Mesendoderm (in vitro differentiated cells): ENCODE measurements around the gene PC.
A peak's percentile ranks its signal among the peaks of the same experiment; 100 is the strongest.
"Not testable (repeated sequence)": the region's sequence is repeated elsewhere in the genome, so short reads cannot be mapped to it uniquely, and the experiment has no call there.

Experiments
- DNase-seq: peaks from one replicate; pipeline ENCODE4 v3.0.0; 2013
- H2AK5ac ChIP-seq: 2 replicates; pipeline ENCODE4 v1.6.1; 2013; ENCODE audit warnings: low read length, inconsistent platforms
- H2BK120ac ChIP-seq: 2 replicates; pipeline ENCODE4 v1.6.1; 2013; ENCODE audit warnings: low read depth, mild to moderate bottlenecking, low read length, moderate library complexity, mixed read lengths
- H2BK15ac ChIP-seq: replicated peaks from 2 replicates; pipeline ENCODE4 v1.6.1; 2013; ENCODE audit warnings: low read depth, mild to moderate bottlenecking, moderate library complexity
- H2BK5ac ChIP-seq: 2 replicates; pipeline ENCODE4 v1.6.1; 2013; ENCODE audit warnings: low read length, inconsistent platforms
- H3K18ac ChIP-seq: 2 replicates; pipeline ENCODE4 v1.6.1; 2013; ENCODE audit warnings: mild to moderate bottlenecking, low read length, mixed read lengths
- H3K23ac ChIP-seq: one replicate; pipeline ENCODE4 v1.6.1; 2013; ENCODE audit warnings: low read length
- H3K27ac ChIP-seq: 2 replicates; pipeline ENCODE4 v1.5.1; 2013; ENCODE audit warnings: low read depth, mild to moderate bottlenecking, inconsistent platforms, low read length, moderate library complexity
- H3K27me3 ChIP-seq: 2 replicates; pipeline ENCODE4 v1.6.1; 2013; ENCODE audit warnings: low read length, control low read depth, mild to moderate bottlenecking, inconsistent platforms; ENCODE audit not compliant: insufficient read depth, poor library complexity
- H3K36me3 ChIP-seq: 2 replicates; pipeline ENCODE4 v1.6.1; 2013; ENCODE audit warnings: low read length, inconsistent platforms; ENCODE audit not compliant: control insufficient read depth, insufficient read depth
- H3K4ac ChIP-seq: one replicate; pipeline ENCODE4 v1.6.1; 2013; ENCODE audit warnings: low read depth, mild to moderate bottlenecking, low read length, moderate library complexity
- H3K4me1 ChIP-seq: 2 replicates; pipeline ENCODE4 v1.6.1; 2013; ENCODE audit warnings: low read depth, low read length, inconsistent platforms; ENCODE audit not compliant: control insufficient read depth
- H3K4me2 ChIP-seq: 2 replicates; pipeline ENCODE4 v1.6.1; 2013; ENCODE audit warnings: low read length
- H3K4me3 ChIP-seq: 2 replicates; pipeline ENCODE4 v1.5.1; 2013; ENCODE audit warnings: mild to moderate bottlenecking, low read length
- H3K56ac ChIP-seq: one replicate; pipeline ENCODE4 v1.6.1; 2013; ENCODE audit warnings: low read length
- H3K79me1 ChIP-seq: 2 replicates; pipeline ENCODE4 v1.6.1; 2013; ENCODE audit warnings: low read length, inconsistent platforms
- H3K79me2 ChIP-seq: 2 replicates; pipeline ENCODE4 v1.6.1; 2013; ENCODE audit warnings: mild to moderate bottlenecking, low read length; ENCODE audit not compliant: control insufficient read depth, insufficient read depth
- H3K9ac ChIP-seq: 2 replicates; pipeline ENCODE4 v1.6.1; 2013; ENCODE audit warnings: low read length, inconsistent platforms
- H4K5ac ChIP-seq: one replicate; pipeline ENCODE4 v1.6.1; 2013; ENCODE audit warnings: low read length
- H4K8ac ChIP-seq: one replicate; pipeline ENCODE4 v1.6.1; 2013; ENCODE audit warnings: low read depth, mild to moderate bottlenecking, control low read depth, low read length, moderate library complexity
- WGBS: extraction: QIAGEN DNeasy Blood & Tissue Kit; methylation state at CpG from one replicate; pipeline ENCODE4 v1.1.7; 2013; ENCODE audit warnings: low lambda C conversion rate, missing lambda C conversion rate; ENCODE audit not compliant: insufficient coverage; ENCODE audit errors: extremely low coverage; 5-methylcytosine and 5-hydroxymethylcytosine counted together

The PC gene

DNA sequence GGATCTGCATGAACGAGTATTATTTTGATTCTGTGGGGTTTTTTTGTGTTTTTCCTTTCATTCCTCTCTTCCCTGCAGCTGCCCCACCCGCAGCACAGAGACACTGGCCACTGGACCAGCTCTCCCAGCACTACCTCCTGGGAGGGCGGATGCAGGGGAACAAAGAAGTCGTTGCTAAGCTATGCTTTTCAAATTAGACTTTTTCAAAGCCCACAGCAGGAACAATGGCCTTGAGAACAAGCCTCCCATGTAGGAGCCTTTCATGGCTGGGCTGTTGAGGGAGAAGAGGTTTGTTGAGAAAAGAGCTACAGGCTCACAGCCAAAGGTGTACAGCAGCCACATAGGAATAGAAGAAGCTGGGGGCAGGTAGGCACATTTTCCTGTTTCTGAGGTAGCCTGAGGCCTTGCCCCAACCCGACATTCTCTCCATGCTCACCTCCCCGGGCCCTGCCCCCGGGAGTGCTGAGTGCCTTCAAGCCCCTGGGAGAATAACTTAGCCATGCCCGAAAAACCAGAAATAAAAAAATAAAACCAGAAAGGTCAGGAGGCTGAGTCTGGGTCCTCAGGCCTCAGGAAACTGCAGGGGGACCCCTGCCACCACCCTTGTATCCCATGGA is 44.2 kb upstream of the PC start:
- no peaks in the 10 kb centered on the region for H3K79me2 ChIP-seq
- H2BK15ac ChIP-seq, result no peak overlapping the region
- no peak overlapping the region for H2BK120ac ChIP-seq
- no peak overlapping the region for H3K27ac ChIP-seq
- no peaks in the 10 kb centered on the region for H3K27me3 ChIP-seq
- H4K8ac ChIP-seq, result no peak overlapping the region
- DNase-seq, result peak; percentile 36
- H3K4me1 ChIP-seq, result no peaks in the 10 kb centered on the region
- WGBS, result no CpG with 5 or more reads among the region's 8 CpGs
- H3K4ac ChIP-seq, result no peak overlapping the region
- peak overlapping the region; percentile 22 for H3K56ac ChIP-seq
- H3K79me1 ChIP-seq, result no peaks in the 10 kb centered on the region
- H2BK5ac ChIP-seq, result no peak overlapping the region
- no peak overlapping the region for H2AK5ac ChIP-seq
- no peaks in the 10 kb centered on the region for H3K36me3 ChIP-seq
- no peak overlapping the region for H3K4me2 ChIP-seq
- H3K9ac ChIP-seq, result no peak overlapping the region
- no peak overlapping the region for H3K23ac ChIP-seq
- no peak overlapping the region for H3K18ac ChIP-seq
- no peak overlapping the region for H4K5ac ChIP-seq
- no peak overlapping the region for H3K4me3 ChIP-seq

GRCh38 chr11:67001332-67001731 is 43.1 kb upstream of the PC start:
- Histone ChIP-seq H2BK120ac (no peak overlapping the region), H4K8ac (no peak overlapping the region), H3K4me2 (no peak overlapping the region), H3K56ac (no peak overlapping the region), H3K18ac (no peak overlapping the region), H2BK15ac (no peak overlapping the region), H3K23ac (no peak overlapping the region), H3K79me2 (no peaks in the 10 kb centered on the region), H2AK5ac (no peak overlapping the region), H3K27me3 (no peaks in the 10 kb centered on the region), H3K4me1 (no peaks in the 10 kb centered on the region), H2BK5ac (no peak overlapping the region), H3K4me3 (no peak overlapping the region), H3K27ac (no peak overlapping the region), H3K9ac (no peak overlapping the region), H3K36me3 (no peaks in the 10 kb centered on the region), H3K4ac (no peak overlapping the region), H4K5ac (no peak overlapping the region), H3K79me1 (no peaks in the 10 kb centered on the region)
- no CpG with 5 or more reads among the region's 5 CpGs for WGBS
- DNase-seq, result no peak

- H3K79me2 ChIP-seq, result no peaks in the 10 kb centered on the region
These were observed 41.4 kb upstream of the PC start for GRCh38 chr11:66999555-66999954.

DNA sequence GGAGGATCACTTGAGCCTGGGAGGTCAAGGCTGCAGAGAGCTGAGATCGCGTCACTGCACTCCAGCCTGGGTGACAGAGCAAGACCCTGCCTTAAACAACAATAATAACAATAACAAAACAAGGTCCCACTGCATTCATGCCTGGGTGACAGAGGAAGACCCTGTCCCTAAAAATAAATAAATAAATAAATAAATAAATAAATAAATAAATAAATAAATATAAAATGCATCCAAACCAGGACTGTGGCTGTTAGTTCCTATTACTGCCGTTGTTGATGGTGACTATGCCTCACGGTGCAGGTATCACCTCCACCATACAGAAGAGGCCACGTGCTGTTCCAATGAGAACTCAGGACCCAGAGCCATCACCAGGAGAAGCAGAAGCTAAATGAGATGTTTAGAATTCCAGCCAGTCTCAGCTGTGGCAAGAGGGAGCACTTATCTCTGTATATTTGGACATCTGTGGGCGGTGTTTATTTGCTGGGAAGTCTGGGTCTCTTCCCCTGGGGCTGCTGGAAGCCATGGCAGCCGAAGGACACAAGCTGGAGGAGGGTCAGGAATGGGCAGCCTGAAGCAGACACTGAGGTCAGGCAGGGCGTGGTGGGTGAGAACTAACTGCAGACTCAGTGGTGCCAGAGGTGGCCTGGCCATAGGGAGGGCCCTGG is 38.6 kb upstream of the PC start:
- H3K4me2 ChIP-seq, result no peak overlapping the region
- H3K56ac ChIP-seq, result no peak overlapping the region
- no peak overlapping the region for H2AK5ac ChIP-seq
- no peak overlapping the region for H3K4me3 ChIP-seq
- H3K27me3 ChIP-seq, result no peaks in the 10 kb centered on the region
- no peak overlapping the region for H3K23ac ChIP-seq
- no peak overlapping the region for H4K5ac ChIP-seq
- no peak overlapping the region for H2BK15ac ChIP-seq
- no peaks in the 10 kb centered on the region for H3K36me3 ChIP-seq
- no peak overlapping the region for H3K9ac ChIP-seq
- no peak overlapping the region for H3K18ac ChIP-seq
- H3K27ac ChIP-seq, result no peak overlapping the region
- no peaks in the 10 kb centered on the region for H3K4me1 ChIP-seq
- no peak overlapping the region for H2BK5ac ChIP-seq
- no peaks in the 10 kb centered on the region for H3K79me1 ChIP-seq
- peak; percentile 18 for DNase-seq
- no CpG with 5 or more reads among the region's 8 CpGs for WGBS
- no peak overlapping the region for H4K8ac ChIP-seq
- H3K4ac ChIP-seq, result no peak overlapping the region
- no peak overlapping the region for H2BK120ac ChIP-seq
- no peaks in the 10 kb centered on the region for H3K79me2 ChIP-seq

More at GRCh38 chr11:66999555-66999954, 41.4 kb upstream of the PC start:
- no peaks in the 10 kb centered on the region for H3K4me1 ChIP-seq
- H3K4me2 ChIP-seq, result no peak overlapping the region
- no peak overlapping the region for H4K8ac ChIP-seq
- no peak overlapping the region for H3K18ac ChIP-seq
- no peak overlapping the region for H2BK15ac ChIP-seq
- no peak overlapping the region for H3K27ac ChIP-seq
- H3K4ac ChIP-seq, result no peak overlapping the region
- no peaks in the 10 kb centered on the region for H3K27me3 ChIP-seq
- no peaks in the 10 kb centered on the region for H3K79me1 ChIP-seq
- H2AK5ac ChIP-seq, result no peak overlapping the region
- WGBS, result no CpG with 5 or more reads among the region's 7 CpGs
- no peak overlapping the region for H3K23ac ChIP-seq
- H3K56ac ChIP-seq, result no peak overlapping the region
- H3K9ac ChIP-seq, result no peak overlapping the region
- no peak overlapping the region for H4K5ac ChIP-seq
- no peak for DNase-seq
- no peaks in the 10 kb centered on the region for H3K36me3 ChIP-seq
- no peak overlapping the region for H2BK5ac ChIP-seq
- no peak overlapping the region for H3K4me3 ChIP-seq
- no peak overlapping the region for H2BK120ac ChIP-seq

GRCh38 chr11:66992041-66992440 is 33.9 kb upstream of the PC start:
- Histone ChIP-seq H4K5ac (no peak overlapping the region), H2AK5ac (no peak overlapping the region), H3K18ac (no peak overlapping the region), H3K4me1 (peaks cover 6% of the 10 kb centered on the region), H3K79me1 (no peaks in the 10 kb centered on the region), H3K4me2 (no peak overlapping the region), H2BK120ac (no peak overlapping the region), H3K36me3 (no peaks in the 10 kb centered on the region), H3K56ac (no peak overlapping the region), H3K79me2 (no peaks in the 10 kb centered on the region), H3K23ac (no peak overlapping the region), H2BK15ac (no peak overlapping the region), H2BK5ac (no peak overlapping the region), H3K4me3 (no peak overlapping the region), H3K27me3 (no peaks in the 10 kb centered on the region), H4K8ac (no peak overlapping the region), H3K9ac (no peak overlapping the region), H3K4ac (no peak overlapping the region), H3K27ac (no peak overlapping the region)
- DNase-seq, result no peak
- WGBS, result no CpG with 5 or more reads among the region's 2 CpGs

DNA sequence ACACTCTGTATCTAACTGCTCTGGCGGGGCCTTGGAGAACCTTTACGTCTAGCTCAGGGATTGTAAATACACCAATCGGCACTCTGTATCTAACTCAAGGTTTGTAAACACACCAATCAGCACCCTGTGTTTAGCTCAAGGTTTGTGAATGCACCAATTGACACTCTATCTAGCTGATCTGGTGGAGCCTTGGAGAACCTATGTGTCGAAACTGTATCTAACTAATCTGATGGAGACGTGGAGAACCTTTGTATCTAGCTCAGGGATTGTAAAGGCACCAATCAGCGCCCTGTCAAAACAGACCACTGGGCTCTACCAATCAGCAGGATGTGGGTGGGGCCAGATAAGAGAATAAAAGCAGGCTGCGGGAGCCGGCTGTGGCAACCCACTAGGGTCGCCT is 31.2 kb upstream of the PC start:
- not testable (repeated sequence) for H3K4me1 ChIP-seq, H2AK5ac ChIP-seq, H3K9ac ChIP-seq, H2BK120ac ChIP-seq, H2BK15ac ChIP-seq, H4K8ac ChIP-seq, H4K5ac ChIP-seq, H3K79me2 ChIP-seq, H3K4me2 ChIP-seq, H3K27me3 ChIP-seq, H3K4ac ChIP-seq, H3K23ac ChIP-seq, H3K36me3 ChIP-seq, H2BK5ac ChIP-seq, H3K79me1 ChIP-seq, H3K27ac ChIP-seq, H3K56ac ChIP-seq, H3K4me3 ChIP-seq, H3K18ac ChIP-seq
- peak; percentile 39 for DNase-seq
- WGBS, result no CpG with 5 or more reads among the region's 9 CpGs
